Ascending aorta (tissue), 2 donors: ENCODE measurements around the gene LRSAM1. TPM values are rescaled to one million over a fixed set of nuclear protein-coding genes. Genes with fewer than 3 reads are reported as not detected.

Experiments used
- DNase-seq, 2 donors: peaks; one replicate each; pipeline ENCODE4 v3.0.0-alpha.2; 2019; ENCODE audit warnings: low spot score in 2 of 2
- H3K27ac ChIP-seq, 2 donors: fragments of 200-600 bp; sonication (generic); one replicate each; pipeline ENCODE4 v1.5.1; 2016 to 2017; ENCODE audit warnings: mild to moderate bottlenecking in 1 of 2
- H3K27me3 ChIP-seq: fragments of 200-600 bp; sonication (generic); one replicate; pipeline ENCODE4 v1.5.1; 2017
- H3K36me3 ChIP-seq, 2 donors: fragments of 200-600 bp; sonication (generic); one replicate each; pipeline ENCODE4 v1.5.1; 2016
- H3K4me1 ChIP-seq, 2 donors: fragments of 200-600 bp; sonication (generic); one replicate each; pipeline ENCODE4 v1.5.1; 2016 to 2017; ENCODE audit warnings: mild to moderate bottlenecking in 1 of 2
- H3K4me3 ChIP-seq, 2 donors: fragments of 200-600 bp; sonication (generic); one replicate each; pipeline ENCODE4 v1.5.1; 2016 to 2017; ENCODE audit warnings: mild to moderate bottlenecking in 1 of 2
- H3K9me3 ChIP-seq, 2 donors: fragments of 200-600 bp; sonication (generic); one replicate each; pipeline ENCODE4 v1.5.1; 2016
- intact Hi-C: fragments of 100-400 bp; cut with DNase I; formaldehyde crosslinking; loops from one replicate; pipeline ENCODE4 v1.15.1; 2023
- total RNA-seq: library from RNA; depleted of rRNA; stranded (reverse); fragments of >200 nt; gene quantifications from one replicate; pipeline ENCODE4 v1.1.0, GENCODE V29; 2016
- TF ChIP-seq, protein P1 (sequence below), 3 experiments: fragments of 200-600 bp in 2 of 3; fragments of 450-650 bp in 1 of 3; sonication (generic) in 2 of 3; IDR thresholded peaks; one replicate each; pipeline ENCODE4 v1.5.1; 2016 to 2019; ENCODE audit warnings: antibody characterized with exemption in 3 of 3, mild to moderate bottlenecking in 1 of 3, moderate library complexity in 1 of 3

Gene LRSAM1
- total RNA-seq, 1 donor from 2014 or later = 22.8 TPM

DNA sequence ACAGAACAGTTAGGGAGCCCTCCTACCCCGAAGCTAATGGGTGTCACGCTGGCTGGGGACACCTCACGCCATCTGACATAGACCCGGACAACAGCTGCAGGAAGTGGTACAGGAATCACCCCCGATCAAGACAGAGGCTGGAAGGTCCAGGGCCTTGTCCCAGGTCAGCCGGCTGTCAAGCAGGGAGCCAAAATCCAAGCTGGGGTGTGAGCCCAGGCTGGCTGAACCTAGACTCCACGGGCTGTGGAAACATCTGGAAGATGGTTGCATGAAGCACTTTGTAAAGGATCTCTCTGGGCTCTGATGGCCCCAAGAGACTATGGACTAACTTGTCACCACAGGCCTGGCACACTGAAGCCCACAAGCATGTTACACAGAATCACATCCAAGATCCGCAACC lies 91.9 kb downstream of the LRSAM1 start:
- H3K27ac ChIP-seq = peak overlapping the region; percentile 79 to 82
- H3K4me3 ChIP-seq = no peak overlapping the region
- H3K9me3 ChIP-seq = no peaks in the 10 kb centered on the region
- TF ChIP-seq, protein P1, sequence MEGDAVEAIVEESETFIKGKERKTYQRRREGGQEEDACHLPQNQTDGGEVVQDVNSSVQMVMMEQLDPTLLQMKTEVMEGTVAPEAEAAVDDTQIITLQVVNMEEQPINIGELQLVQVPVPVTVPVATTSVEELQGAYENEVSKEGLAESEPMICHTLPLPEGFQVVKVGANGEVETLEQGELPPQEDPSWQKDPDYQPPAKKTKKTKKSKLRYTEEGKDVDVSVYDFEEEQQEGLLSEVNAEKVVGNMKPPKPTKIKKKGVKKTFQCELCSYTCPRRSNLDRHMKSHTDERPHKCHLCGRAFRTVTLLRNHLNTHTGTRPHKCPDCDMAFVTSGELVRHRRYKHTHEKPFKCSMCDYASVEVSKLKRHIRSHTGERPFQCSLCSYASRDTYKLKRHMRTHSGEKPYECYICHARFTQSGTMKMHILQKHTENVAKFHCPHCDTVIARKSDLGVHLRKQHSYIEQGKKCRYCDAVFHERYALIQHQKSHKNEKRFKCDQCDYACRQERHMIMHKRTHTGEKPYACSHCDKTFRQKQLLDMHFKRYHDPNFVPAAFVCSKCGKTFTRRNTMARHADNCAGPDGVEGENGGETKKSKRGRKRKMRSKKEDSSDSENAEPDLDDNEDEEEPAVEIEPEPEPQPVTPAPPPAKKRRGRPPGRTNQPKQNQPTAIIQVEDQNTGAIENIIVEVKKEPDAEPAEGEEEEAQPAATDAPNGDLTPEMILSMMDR (IDR thresholded peaks at IDR 0.05) = no peak
- peaks cover 0 to 3% of the 10 kb centered on the region in 2 donors for H3K36me3 ChIP-seq
- peaks cover 38 to 49% of the 10 kb centered on the region in 2 donors for H3K4me1 ChIP-seq
- intact Hi-C loops = no loop called here
- H3K27me3 ChIP-seq = no peaks in the 10 kb centered on the region
- no peak for DNase-seq

DNA sequence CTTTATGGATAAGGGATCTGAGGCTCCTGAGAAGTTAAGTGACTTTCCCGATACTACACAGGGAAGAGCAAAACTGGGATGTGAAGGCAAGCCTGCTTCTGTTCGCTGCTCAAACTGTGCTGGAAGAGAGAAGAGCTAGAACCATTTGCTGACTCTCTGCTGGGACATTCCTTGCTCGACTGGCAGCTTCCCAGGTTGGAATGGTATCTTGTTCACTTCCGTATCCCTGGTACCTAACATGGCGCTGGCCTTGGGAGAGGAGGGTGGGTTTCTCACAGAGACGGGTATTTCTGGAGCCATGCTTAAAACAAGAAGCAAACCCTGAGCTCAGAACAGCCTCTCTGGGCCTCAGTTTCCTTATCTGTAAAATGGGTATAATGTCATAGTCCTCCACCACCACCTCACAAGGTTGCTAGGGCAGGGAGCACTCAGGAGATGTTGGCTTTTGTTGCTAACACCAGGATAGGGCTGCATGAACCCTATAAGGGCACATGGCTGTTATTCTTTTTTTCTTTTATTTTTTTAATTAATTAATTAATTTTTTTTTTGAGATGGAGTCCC lies 92.7 kb downstream of the LRSAM1 start:
- Histone ChIP-seq H3K4me1 (peaks cover 38 to 45% of the 10 kb centered on the region in 2 donors), H3K36me3 (peaks cover 0 to 3% of the 10 kb centered on the region in 2 donors), H3K4me3 (no peak overlapping the region), H3K27me3 (no peaks in the 10 kb centered on the region), H3K27ac (peak overlapping the region; percentile 79 to 82), H3K9me3 (no peaks in the 10 kb centered on the region)
- DNase-seq = no peak
- TF ChIP-seq, protein P1 (IDR thresholded peaks at IDR 0.05) = no peak
- intact Hi-C loops = no loop called here

DNA sequence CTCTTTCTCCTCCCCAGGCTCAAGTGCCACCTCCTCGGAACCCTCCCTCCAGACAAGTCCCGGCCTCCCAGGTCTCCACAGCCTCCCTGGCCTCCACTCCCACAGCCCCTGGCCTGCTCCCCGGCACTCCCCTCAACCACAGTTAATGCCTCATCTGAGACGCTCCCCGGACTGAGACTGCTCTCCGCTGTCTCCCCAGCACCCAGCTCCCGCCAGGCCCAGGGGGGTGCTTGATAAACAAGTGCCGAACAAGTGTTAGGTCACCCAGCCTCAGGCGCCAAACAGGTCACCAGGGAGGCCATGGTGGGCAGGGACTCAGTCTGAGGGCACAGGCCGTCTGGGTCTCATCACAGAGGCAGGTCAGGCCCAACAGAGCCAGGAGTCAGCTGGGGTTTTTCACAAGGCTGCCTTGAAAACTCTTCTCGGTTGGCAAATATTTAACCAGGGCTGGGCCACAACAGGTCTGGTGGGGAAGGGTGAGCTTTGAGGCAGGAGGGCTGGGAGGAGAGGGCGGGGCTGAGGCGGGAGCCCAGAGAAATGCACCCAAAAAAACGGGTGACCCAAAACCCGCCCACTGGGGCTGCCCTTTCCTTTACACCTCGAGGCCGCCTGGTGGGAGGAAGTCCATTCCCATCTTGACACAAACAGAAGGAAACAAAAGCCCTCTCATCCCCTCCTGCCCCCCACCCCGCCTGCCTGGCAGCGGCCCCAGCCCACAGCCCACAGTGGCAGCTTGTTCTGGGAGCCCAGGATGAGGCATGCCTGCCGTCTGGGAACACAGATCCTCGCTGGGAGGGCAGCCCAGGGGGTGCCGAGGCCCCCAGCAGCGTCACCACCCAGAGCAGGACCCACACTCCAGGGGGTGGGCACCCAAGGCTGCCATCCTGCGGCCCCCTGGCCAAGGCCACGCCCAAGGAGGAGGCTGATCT lies 94.2 kb downstream of the LRSAM1 start:
- H3K4me1 ChIP-seq = peaks cover 24 to 33% of the 10 kb centered on the region in 2 donors
- peaks cover 0 to 3% of the 10 kb centered on the region in 2 donors for H3K36me3 ChIP-seq
- H3K4me3 ChIP-seq = no peak overlapping the region
- no peak for DNase-seq
- no peaks in the 10 kb centered on the region for H3K9me3 ChIP-seq
- TF ChIP-seq, protein P1 (IDR thresholded peaks at IDR 0.05) = no peak
- no peaks in the 10 kb centered on the region for H3K27me3 ChIP-seq
- intact Hi-C loops = no loop called here
- peak overlapping the region; percentile 81 to 82 for H3K27ac ChIP-seq

DNA sequence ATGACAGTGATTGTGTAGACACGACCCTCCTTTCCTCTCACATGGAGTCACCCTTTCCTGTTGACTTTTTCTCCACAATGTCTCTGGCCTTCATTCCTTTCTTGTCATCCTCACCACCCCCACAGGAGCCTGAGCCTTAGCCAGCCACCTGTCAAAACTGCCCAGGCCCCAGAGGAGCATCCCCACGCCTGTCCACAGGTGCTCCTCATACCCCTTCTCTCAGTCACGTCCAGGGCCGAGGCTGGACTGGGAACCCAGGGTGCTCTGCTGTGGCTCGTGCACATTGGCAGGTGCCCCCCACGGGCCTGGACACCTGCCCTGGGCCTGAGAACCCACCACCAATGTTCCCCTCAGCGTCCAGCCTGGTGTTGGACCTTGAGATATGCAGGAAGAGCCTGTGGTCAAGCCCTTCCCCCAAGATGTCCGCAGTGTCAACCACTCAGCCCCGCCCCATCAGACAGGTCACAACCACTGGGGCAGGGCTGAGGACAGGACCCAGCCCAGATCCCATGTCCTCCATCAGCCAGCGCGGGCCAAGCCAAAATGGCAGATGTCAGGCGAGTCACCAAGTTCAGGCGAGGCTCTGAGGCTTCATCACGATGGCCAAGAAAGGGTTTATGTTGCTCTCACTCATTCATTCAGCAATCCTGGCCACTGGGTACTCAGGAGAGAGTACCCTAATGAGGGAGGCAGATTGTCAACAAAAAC lies 95.0 kb downstream of the LRSAM1 start:
- H3K36me3 ChIP-seq = peaks cover 0 to 3% of the 10 kb centered on the region in 2 donors

DNA sequence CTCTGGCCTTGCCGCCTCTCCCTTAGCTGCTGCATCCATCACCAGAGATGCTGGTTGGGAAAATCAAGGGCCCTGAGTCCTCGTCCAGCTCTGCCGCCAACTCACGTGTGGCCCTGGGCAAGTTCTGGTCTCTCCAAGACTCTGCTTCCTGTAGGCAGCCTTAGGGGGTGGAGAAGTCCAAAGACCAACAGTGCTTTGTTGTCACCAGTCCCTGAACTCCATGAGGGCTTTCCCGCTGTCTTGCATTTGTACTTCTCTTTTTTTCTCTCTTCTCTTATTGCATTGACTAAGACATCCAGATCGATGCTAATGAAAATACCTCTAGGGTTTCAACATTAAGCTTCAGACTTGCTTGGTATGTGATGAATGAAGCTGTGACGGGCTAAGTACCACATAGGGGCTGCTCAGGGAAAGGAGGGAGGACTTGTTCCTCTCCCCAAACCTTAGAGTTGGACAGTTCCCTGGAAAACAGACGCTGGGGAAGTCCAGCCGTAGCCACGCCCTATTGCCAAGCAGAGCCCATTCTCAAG lies 97.1 kb downstream of the LRSAM1 start:
- no peak overlapping the region for H3K4me3 ChIP-seq
- TF ChIP-seq, protein P1 (IDR thresholded peaks at IDR 0.05) = no peak
- DNase-seq = no peak
- peaks cover 12 to 25% of the 10 kb centered on the region in 2 donors for H3K4me1 ChIP-seq
- H3K36me3 ChIP-seq = peaks cover 0 to 3% of the 10 kb centered on the region in 2 donors
- no peaks in the 10 kb centered on the region for H3K27me3 ChIP-seq
- H3K9me3 ChIP-seq = no peaks in the 10 kb centered on the region
- intact Hi-C loops = no loop called here
- H3K27ac ChIP-seq = peak overlapping the region in 1 of 2 donors; percentile 5

More for the DNA sequence above, 95.0 kb downstream of the LRSAM1 start:
- TF ChIP-seq, protein P1 (IDR thresholded peaks at IDR 0.05) = no peak
- Histone ChIP-seq H3K4me1 (peaks cover 22 to 30% of the 10 kb centered on the region in 2 donors), H3K4me3 (no peak overlapping the region), H3K27me3 (no peaks in the 10 kb centered on the region), H3K27ac (peak overlapping the region; percentile 81 to 82), H3K9me3 (no peaks in the 10 kb centered on the region)
- intact Hi-C loops = no loop called here
- no peak for DNase-seq
